Chondrocyte (in vitro differentiated cells): Measurements from ENCODE around the gene TMPO. TPM values are rescaled to one million over a fixed set of nuclear protein-coding genes. Genes with fewer than 3 reads are reported as not detected.

Experiments
- total RNA-seq: library from RNA; stranded (reverse); gene quantifications from 3 replicates; pipeline ENCODE4 v1.2.1, GENCODE V29; 2021

The TMPO gene
- total RNA-seq, 1 donor from 2014 or later: 38.7 TPM

Other genes starting within 250 kb of the TMPO start
- 469 to 531 TPM (median 525 TPM) in 3 replicates for gene SLC25A3, start 78.1 kb downstream of the TMPO start, total RNA-seq
- 65.0 to 69.5 TPM (median 66.8 TPM) in 3 replicates for gene IKBIP, start 129.2 kb downstream of the TMPO start, total RNA-seq
- 19.2 to 26.7 TPM (median 21.8 TPM) in 3 replicates for gene APAF1, start 129.7 kb downstream of the TMPO start, total RNA-seq